H1 (cell line): Measurements from ENCODE around the gene RTN4RL2. TPM values are rescaled to one million over a fixed set of nuclear protein-coding genes. Genes with fewer than 3 reads are reported as not detected.

Experiments used
- CTCF ChIA-PET: fragments of 300-600 bp; sonication (Branson Sonifier 250); formaldehyde crosslinking; loops from one replicate; lab custom pipeline; 2021; ENCODE audit not compliant: partially characterized antibody; lab: Charles Lee
- POLR2A ChIA-PET: fragments of 300-600 bp; sonication (Branson Sonifier 250); formaldehyde crosslinking; loops from one replicate; lab custom pipeline; 2021; ENCODE audit warnings: inconsistent platforms; ENCODE audit not compliant: partially characterized antibody; lab: Charles Lee
- DNase-seq, 2 experiments: peaks; one replicate each; pipeline versions ENCODE4 v3.0.0 to v3.0.0-alpha.2; 2010 to 2022; ENCODE audit warnings: low spot score in 2 of 2, low read depth in 1 of 2, mixed read lengths in 1 of 2
- FAIRE-seq: peaks from 2 replicates; lab custom pipeline; 2011; peaks lifted over from hg19 to GRCh38; lab: Jason Lieb, UNC
- H2AFZ ChIP-seq: 2 replicates; pipeline ENCODE4 v1.8.1; 2012; ENCODE audit warnings: low read length, inconsistent platforms
- H2AK5ac ChIP-seq: 2 replicates; pipeline ENCODE4 v1.6.1; 2013; ENCODE audit warnings: low read depth, low read length
- H2BK120ac ChIP-seq: replicated peaks from 2 replicates; pipeline ENCODE3; 2013; ENCODE audit warnings: low read depth, low read length, inconsistent platforms
- H2BK12ac ChIP-seq: 2 replicates; pipeline ENCODE4 v1.6.1; 2013; ENCODE audit warnings: low read depth, low read length
- H2BK15ac ChIP-seq: 2 replicates; pipeline ENCODE4 v1.6.1; 2013; ENCODE audit warnings: low read length
- H2BK20ac ChIP-seq: 2 replicates; pipeline ENCODE4 v1.6.1; 2013; ENCODE audit warnings: low read length
- H2BK5ac ChIP-seq: 2 replicates; pipeline ENCODE4 v1.6.1; 2013; ENCODE audit warnings: low read depth, low read length
- H3K14ac ChIP-seq: 2 replicates; pipeline ENCODE4 v1.6.1; 2013; ENCODE audit warnings: inconsistent platforms; ENCODE audit not compliant: insufficient read length
- H3K18ac ChIP-seq: 2 replicates; pipeline ENCODE4 v1.6.1; 2013; ENCODE audit warnings: low read length; ENCODE audit errors: extremely low read depth
- H3K23ac ChIP-seq: 2 replicates; pipeline ENCODE4 v1.6.1; 2013; ENCODE audit warnings: inconsistent platforms; ENCODE audit not compliant: insufficient read length
- H3K23me2 ChIP-seq: 2 replicates; pipeline ENCODE4 v1.6.1; 2013; ENCODE audit warnings: low read depth, low read length
- H3K27ac ChIP-seq: 2 replicates; pipeline ENCODE4 v1.6.1; 2011; ENCODE audit warnings: low read depth, low read length, inconsistent platforms
- H3K27me3 ChIP-seq, 4 experiments: replicated peaks in 1 of 4; 1 replicate in 1 of 4; 2 replicates in 3 of 4; pipeline versions ENCODE4 v1.6.1 to v1.8.1; 2011 to 2013; ENCODE audit warnings: low read length in 3 of 4, mild to moderate bottlenecking in 3 of 4, inconsistent platforms in 2 of 4, mixed read lengths in 2 of 4, moderate library complexity in 1 of 4; ENCODE audit not compliant: control insufficient read depth in 3 of 4, insufficient read depth in 3 of 4; ENCODE audit errors: extremely low read depth in 1 of 4
- H3K36me3 ChIP-seq, 4 experiments: 2 replicates each; pipeline versions ENCODE4 v1.6.1 to v1.8.1; 2011 to 2013; ENCODE audit warnings: mild to moderate bottlenecking in 4 of 4, low read length in 3 of 4, moderate library complexity in 2 of 4, control low read depth in 1 of 4, inconsistent platforms in 1 of 4; ENCODE audit not compliant: insufficient read depth in 4 of 4, control insufficient read depth in 2 of 4
- H3K4ac ChIP-seq: replicated peaks from 2 replicates; pipeline ENCODE3; 2013; ENCODE audit warnings: low read length, low read depth, mixed read lengths, inconsistent platforms; ENCODE audit not compliant: insufficient read length
- H3K4me1 ChIP-seq, 4 experiments: replicated peaks in 1 of 4; 1 replicate in 1 of 4; 2 replicates in 3 of 4; pipeline versions ENCODE4 v1.6.1 to v1.8.1; 2011 to 2013; ENCODE audit warnings: low read length in 3 of 4, inconsistent platforms in 2 of 4, mixed read lengths in 1 of 4; ENCODE audit not compliant: insufficient read depth in 4 of 4, control insufficient read depth in 3 of 4
- H3K4me2 ChIP-seq, 2 experiments: 2 replicates each; pipeline versions ENCODE4 v1.6.1 to v1.8.1; 2011 to 2013; ENCODE audit warnings: low read depth in 2 of 2, low read length in 2 of 2, control low read depth in 1 of 2, inconsistent platforms in 1 of 2, mild to moderate bottlenecking in 1 of 2; ENCODE audit not compliant: insufficient read depth in 1 of 2
- H3K4me3 ChIP-seq, 4 experiments: fragments of 200-600, 300-600 bp in 1 of 4; sonication (generic), shearing (Covaris generic), sonication (Bioruptor Twin) in 1 of 4; 2 replicates each; pipeline versions ENCODE4 v1.5.1 to v1.8.1; 2011 to 2016; ENCODE audit warnings: low read length in 4 of 4, low read depth in 3 of 4, control low read depth in 2 of 4, inconsistent platforms in 2 of 4, mild to moderate bottlenecking in 2 of 4, mixed read lengths in 1 of 4, moderate library complexity in 1 of 4; ENCODE audit not compliant: insufficient read depth in 2 of 4; ENCODE audit errors: extremely low read depth in 1 of 4
- H3K56ac ChIP-seq: replicated peaks from 2 replicates; pipeline ENCODE3; 2013; ENCODE audit warnings: low read depth, mild to moderate bottlenecking, mixed read lengths, low read length, inconsistent platforms; ENCODE audit not compliant: insufficient read length
- H3K79me1 ChIP-seq: 2 replicates; pipeline ENCODE4 v1.6.1; 2013; ENCODE audit warnings: low read depth, low read length, control low read depth
- H3K79me2 ChIP-seq, 2 experiments: 2 replicates each; pipeline versions ENCODE4 v1.6.1 to v1.8.1; 2012 to 2013; ENCODE audit warnings: low read length in 2 of 2, mild to moderate bottlenecking in 2 of 2, inconsistent platforms in 1 of 2; ENCODE audit not compliant: insufficient read depth in 2 of 2, control insufficient read depth in 1 of 2
- H3K9ac ChIP-seq, 4 experiments: replicated peaks in 1 of 4; 1 replicate in 1 of 4; 2 replicates in 3 of 4; pipeline versions ENCODE4 v1.6.1 to v1.8.1; 2011 to 2013; ENCODE audit warnings: low read depth in 3 of 4, low read length in 3 of 4, control low read depth in 2 of 4, mild to moderate bottlenecking in 2 of 4, moderate library complexity in 2 of 4, inconsistent platforms in 1 of 4; ENCODE audit errors: extremely low read depth in 1 of 4
- H3K9me3 ChIP-seq, 2 experiments: 2 replicates each; pipeline versions ENCODE4 v1.6.1 to v1.8.1; 2012 to 2013; ENCODE audit warnings: mild to moderate bottlenecking in 2 of 2, moderate library complexity in 2 of 2, control low read depth in 1 of 2, inconsistent platforms in 1 of 2, low read depth in 1 of 2, low read length in 1 of 2, mixed read lengths in 1 of 2; ENCODE audit not compliant: insufficient read depth in 2 of 2
- H4K20me1 ChIP-seq, 2 experiments: replicated peaks in 1 of 2; 2 replicates each; pipeline versions ENCODE3 to v1.8.1; 2011 to 2013; ENCODE audit warnings: inconsistent platforms in 2 of 2, low read length in 2 of 2, mild to moderate bottlenecking in 1 of 2; ENCODE audit not compliant: insufficient read depth in 2 of 2, control insufficient read depth in 1 of 2
- H4K5ac ChIP-seq: 2 replicates; pipeline ENCODE4 v1.6.1; 2013; ENCODE audit warnings: low read length, low read depth, mixed read lengths, inconsistent platforms; ENCODE audit not compliant: insufficient read length
- H4K8ac ChIP-seq: 2 replicates; pipeline ENCODE4 v1.8.0; 2013; ENCODE audit warnings: mild to moderate bottlenecking, moderate library complexity, low read length, inconsistent platforms; ENCODE audit not compliant: insufficient read depth; ENCODE audit errors: extremely low read depth
- H4K91ac ChIP-seq: replicated peaks from 2 replicates; pipeline ENCODE3; 2013; ENCODE audit warnings: low read length, mixed read lengths, inconsistent platforms; ENCODE audit not compliant: insufficient read length
- ASH2L ChIP-seq: fragments of 200-600, 300-600 bp; sonication (generic); IDR thresholded peaks from one replicate; pipeline ENCODE4 v1.7.1; 2017; ENCODE audit warnings: low read length
- CEBPB ChIP-seq: IDR thresholded peaks from 2 replicates; pipeline ENCODE4 v1.6.1; 2012; ENCODE audit warnings: low read depth, low read length
- CHD1 ChIP-seq: IDR thresholded peaks from 2 replicates; pipeline ENCODE4 v1.6.1; 2012; ENCODE audit warnings: low read depth, low read length, improper control_type of control experiment
- EZH2 ChIP-seq: fragments of 200-600 bp; sonication (generic); IDR thresholded peaks from 2 replicates; pipeline ENCODE4 v1.7.1; 2012; ENCODE audit warnings: low read depth, mild to moderate bottlenecking, moderate library complexity, low read length, inconsistent platforms; ENCODE audit not compliant: severe bottlenecking
- PHF8 ChIP-seq: fragments of 200-600 bp; sonication (generic); conservative IDR thresholded peaks from 2 replicates; pipeline ENCODE4 v1.7.1; 2012; ENCODE audit warnings: low read depth, mild to moderate bottlenecking, inconsistent platforms, low read length, moderate library complexity
- RAD21 ChIP-seq, 2 experiments: IDR thresholded peaks in 1 of 2; conservative IDR thresholded peaks in 1 of 2; 2 replicates each; pipeline ENCODE4 v1.6.1; 2011; ENCODE audit warnings: low read depth in 2 of 2, low read length in 2 of 2, improper control_type of control experiment in 1 of 2, inconsistent platforms in 1 of 2, mild to moderate bottlenecking in 1 of 2, moderate library complexity in 1 of 2
- RBBP5 ChIP-seq: IDR thresholded peaks from 2 replicates; pipeline ENCODE4 v1.7.1; 2012; ENCODE audit warnings: low read depth, mild to moderate bottlenecking, inconsistent platforms, low read length, moderate library complexity, borderline replicate concordance
- TAF1 ChIP-seq: IDR thresholded peaks from 2 replicates; pipeline ENCODE4 v1.6.1; 2011; ENCODE audit warnings: mild to moderate bottlenecking, low read depth, low read length
- ZNF274 ChIP-seq: IDR thresholded peaks from 2 replicates; pipeline ENCODE4 v1.7.0; 2012; ENCODE audit warnings: low read length, borderline replicate concordance; ENCODE audit errors: extremely low read depth
- WGBS, 2 experiments: shearing (Covaris generic) in 1 of 2; methylation state at CpG; one replicate each; pipeline versions ENCODE4 v1.1.6 to v1.1.7; 2013 to 2015; ENCODE audit warnings: low lambda C conversion rate in 2 of 2, mixed read lengths in 2 of 2, inconsistent platforms in 1 of 2, low coverage in 1 of 2, missing lambda C conversion rate in 1 of 2; ENCODE audit not compliant: insufficient replicate concordance in 2 of 2, insufficient coverage in 1 of 2, insufficient read length in 1 of 2; ENCODE audit errors: extremely low coverage in 1 of 2, missing lambda C conversion rate in 1 of 2; 5-methylcytosine and 5-hydroxymethylcytosine counted together
- polyA plus RNA-seq, 7 experiments: library from polyadenylated mRNA; depleted of rRNA in 3 of 7; stranded (reverse) in 5 of 7; unstranded in 2 of 7; fragments of >200 nt in 5 of 7; fragments of 200-250 nt in 2 of 7; gene quantifications; 1 replicate in 5 of 7; 2 replicates in 1 of 7; 4 replicates in 1 of 7; pipeline versions ENCODE4 v1.2.1 to v1.2.3, GENCODE V29; 2011 to 2013; ENCODE audit warnings: missing spikeins in 2 of 7, mixed read lengths in 2 of 7
- total RNA-seq: library from RNA; stranded (reverse); fragmentation: NEBNext Ultra II Directional; extraction: Animal tissue kit (Norgen Biotek cat#: 25700); gene quantifications from 2 replicates; pipeline ENCODE4 v1.2.1, GENCODE V29; 2021
- TF ChIP-seq, protein P1 (sequence below): IDR thresholded peaks from 2 replicates; pipeline ENCODE4 v1.6.1; 2012; ENCODE audit warnings: inconsistent platforms
- TF ChIP-seq, protein P2 (sequence below): IDR thresholded peaks from 2 replicates; pipeline ENCODE4 v1.6.1; 2012; ENCODE audit warnings: inconsistent platforms

The RTN4RL2 gene
- total and polyA plus RNA-seq, 2 of the 8 experiments (the other 6 are each of a cell fraction or from before 2014, with no cell fraction given): 11.4 to 23.7 TPM

DNA sequence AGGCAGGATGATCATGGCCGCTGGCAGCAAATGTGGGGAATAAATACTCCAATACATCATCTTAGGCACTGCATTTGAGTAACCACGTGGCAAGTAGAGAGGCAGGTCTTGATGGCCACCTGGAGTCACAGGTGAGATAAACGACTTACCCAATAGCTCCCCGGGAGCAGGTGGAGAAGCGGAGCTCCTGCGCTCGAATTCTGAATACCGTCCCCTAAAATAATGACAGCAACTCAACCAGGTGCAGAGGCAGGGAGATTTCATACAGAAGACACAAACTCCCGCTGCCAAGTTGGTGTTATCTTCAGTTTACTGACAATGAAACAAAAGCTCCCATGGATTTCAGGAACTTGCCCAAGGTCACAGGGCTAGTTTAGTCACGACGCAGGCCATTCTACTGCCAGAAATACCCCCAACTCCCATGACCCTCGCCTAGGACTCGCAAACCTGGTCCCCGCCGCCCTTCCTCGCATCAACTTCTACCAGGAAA is 33.8 kb upstream of the RTN4RL2 start:
- no peak overlapping the region for H3K56ac ChIP-seq
- no peak overlapping the region for H2AK5ac ChIP-seq
- peak overlapping the region; percentile 71 to 84 for H3K4me2 ChIP-seq
- H3K27me3 ChIP-seq: peaks cover 0 to 11% (median 3%) of the 10 kb centered on the region in 4 experiments; a peak in 5 of 7 replicates
- no peak overlapping the region for H2BK20ac ChIP-seq
- H3K4ac ChIP-seq: peak overlapping the region; percentile 32
- H3K79me2 ChIP-seq: no peaks in the 10 kb centered on the region
- peak overlapping the region; percentile 43; the same call in 1 of the 2 replicates for H2BK12ac ChIP-seq
- H3K23me2 ChIP-seq: no peaks in the 10 kb centered on the region; the same call in 1 of the 2 replicates
- DNase-seq (peak in 1 of 2 experiments; percentile 51), FAIRE-seq (peak; percentile 48)
- WGBS, 2 experiments: 16% methylated on average over 15 of the region's 16 CpGs; no CpG with 5 or more reads in 1 of the 2 experiments
- no peak overlapping the region for H3K23ac ChIP-seq
- H4K20me1 ChIP-seq: no peaks in the 10 kb centered on the region
- no peak overlapping the region for H4K5ac ChIP-seq
- H3K18ac ChIP-seq: peak overlapping the region; percentile 36
- no peaks in the 10 kb centered on the region for H3K9me3 ChIP-seq
- no peak overlapping the region for H3K27ac ChIP-seq
- peaks cover 0 to 14% (median 2%) of the 10 kb centered on the region in 4 experiments; a peak in 2 of 8 replicates for H3K36me3 ChIP-seq
- no peak overlapping the region for H3K14ac ChIP-seq
- H2AFZ ChIP-seq: no peak overlapping the region
- H4K91ac ChIP-seq: no peak overlapping the region
- ChIA-PET POLR2A (interaction anchor here (1.0 to 1.3 kb wide), 2 partner anchors 10 to 11 kb away, joined by 3 to 5 read pairs; no protein-coding TSS in a partner anchor), CTCF (interaction anchor here (0.7 to 10.1 kb wide), 5 partner anchors 9 to 102 kb away, joined by 3 to 68 read pairs (median 5); partner anchors contain the start of gene RTN4RL2)
- H2BK15ac ChIP-seq: no peak overlapping the region
- peaks cover 4% of the 10 kb centered on the region; the same call in 1 of the 2 replicates for H3K79me1 ChIP-seq
- peak overlapping the region; percentile 85 for H4K8ac ChIP-seq
- H2BK120ac ChIP-seq: no peak overlapping the region
- no peak overlapping the region for H2BK5ac ChIP-seq
- H3K9ac ChIP-seq: peak overlapping the region in 3 of 4 experiments; percentile 6 to 44 (median 39); a peak in 6 of 7 replicates
- H3K4me1 ChIP-seq: peaks cover 0 to 19% (median 13%) of the 10 kb centered on the region in 4 experiments; a peak in 6 of 7 replicates
- H3K4me3 ChIP-seq: peak overlapping the region; percentile 53 to 65 (median 62)
- TF ChIP-seq RAD21 (IDR thresholded peaks at IDR 0.05 in 1 of 2, conservative IDR thresholded peaks at IDR 0.05 in 1 of 2; ENCODE audit: low read depth in 2 of 2, low read length in 2 of 2) (no peak), ZNF274 (no peak), PHF8 (no peak), CHD1 (no peak), EZH2 (no peak), ASH2L (peak; percentile 71), CEBPB (no peak), TAF1 (no peak), RBBP5 (no peak)
- TF ChIP-seq, protein P1, sequence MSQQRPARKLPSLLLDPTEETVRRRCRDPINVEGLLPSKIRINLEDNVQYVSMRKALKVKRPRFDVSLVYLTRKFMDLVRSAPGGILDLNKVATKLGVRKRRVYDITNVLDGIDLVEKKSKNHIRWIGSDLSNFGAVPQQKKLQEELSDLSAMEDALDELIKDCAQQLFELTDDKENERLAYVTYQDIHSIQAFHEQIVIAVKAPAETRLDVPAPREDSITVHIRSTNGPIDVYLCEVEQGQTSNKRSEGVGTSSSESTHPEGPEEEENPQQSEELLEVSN: peak; percentile 31; the same call in 1 of the 2 replicates
- TF ChIP-seq, protein P2, sequence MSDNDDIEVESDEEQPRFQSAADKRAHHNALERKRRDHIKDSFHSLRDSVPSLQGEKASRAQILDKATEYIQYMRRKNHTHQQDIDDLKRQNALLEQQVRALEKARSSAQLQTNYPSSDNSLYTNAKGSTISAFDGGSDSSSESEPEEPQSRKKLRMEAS: peak; percentile 76; the same call in 1 of the 2 replicates
